Left ventricle myocardium superior (tissue), 1 donor: ENCODE results near the gene COL1A1. TPM values are rescaled to one million over a fixed set of nuclear protein-coding genes. Genes with fewer than 3 reads are reported as not detected.
A peak's percentile ranks its signal among the peaks of the same experiment; 100 is the strongest.

ENCODE experiments used
- ATAC-seq: fragments of 200-7000 bp; cut with Tn5 transposase; one replicate; pipeline ENCODE4 v1.9.1; 2020; ENCODE audit warnings: mild to moderate bottlenecking, moderate library complexity
- DNase-seq: peaks from one replicate; pipeline ENCODE4 v3.0.0-alpha.2; 2020
- intact Hi-C: fragments of 100-400 bp; cut with micrococcal nuclease; formaldehyde crosslinking; loops from one replicate; pipeline ENCODE4 v1.11.0; 2022
- total RNA-seq: library from RNA; stranded (reverse); fragmentation: NEBNext Ultra II Directional; extraction: Animal tissue kit (Norgen Biotek cat#: 25700); gene quantifications from one replicate; pipeline ENCODE4 v1.2.1, GENCODE V29; 2021
- donor health status: DM: no; HTN: yes; CAD: no; lungs with severe emphysema.

The COL1A1 gene
- total RNA-seq, 1 donor from 2014 or later: 26.8 TPM

DNA sequence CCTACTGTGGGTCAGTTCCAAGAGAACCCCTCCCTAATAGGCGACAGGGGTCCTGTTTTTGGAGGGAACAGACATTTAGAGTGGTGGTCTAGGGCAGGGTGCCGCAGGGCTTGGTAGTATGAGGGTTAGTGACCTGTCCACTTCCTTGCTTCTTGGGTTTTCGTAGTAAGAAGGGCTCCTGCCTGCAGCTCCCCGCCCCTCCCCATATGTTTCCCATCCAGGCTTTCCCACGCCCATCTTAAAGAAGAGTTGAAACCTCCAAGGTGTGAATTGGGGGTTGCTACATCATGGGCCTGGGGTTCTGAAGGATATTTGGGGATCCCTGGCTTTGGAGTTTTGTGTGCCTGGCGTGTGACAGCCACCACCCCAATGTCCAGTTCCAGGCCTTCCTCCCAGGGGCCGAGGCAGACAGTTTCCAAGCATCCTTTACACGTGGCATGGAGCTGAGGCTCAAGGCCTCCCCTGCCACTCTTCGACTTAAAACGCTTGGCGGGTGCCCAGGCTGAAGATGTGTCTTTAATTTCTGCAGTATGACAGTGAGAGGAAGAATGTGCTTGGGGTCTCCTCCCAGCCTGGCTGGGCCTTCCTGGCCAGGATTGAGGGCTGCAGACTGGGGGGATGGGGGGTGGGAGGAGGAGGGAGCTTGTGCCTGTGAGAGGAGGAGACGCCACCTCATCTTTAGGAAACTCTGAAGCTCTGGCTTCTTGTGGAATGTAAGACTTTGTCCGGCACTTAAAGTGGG lies 2.3 kb upstream of the COL1A1 start:
- ATAC-seq: no peak
- intact Hi-C loops: loop anchor here (5.0 kb wide), 1 partner anchor 69 kb away; the partner anchor contains the start of gene TMEM92
- DNase-seq: no peak

- ATAC-seq: no peak
- intact Hi-C loops: loop anchor here (5.0 kb wide), 1 partner anchor 69 kb away; the partner anchor contains the start of gene TMEM92
- DNase-seq: no peak
Measured at GRCh38 chr17:50203086-50203485, 1.7 kb upstream of the COL1A1 start.

DNA sequence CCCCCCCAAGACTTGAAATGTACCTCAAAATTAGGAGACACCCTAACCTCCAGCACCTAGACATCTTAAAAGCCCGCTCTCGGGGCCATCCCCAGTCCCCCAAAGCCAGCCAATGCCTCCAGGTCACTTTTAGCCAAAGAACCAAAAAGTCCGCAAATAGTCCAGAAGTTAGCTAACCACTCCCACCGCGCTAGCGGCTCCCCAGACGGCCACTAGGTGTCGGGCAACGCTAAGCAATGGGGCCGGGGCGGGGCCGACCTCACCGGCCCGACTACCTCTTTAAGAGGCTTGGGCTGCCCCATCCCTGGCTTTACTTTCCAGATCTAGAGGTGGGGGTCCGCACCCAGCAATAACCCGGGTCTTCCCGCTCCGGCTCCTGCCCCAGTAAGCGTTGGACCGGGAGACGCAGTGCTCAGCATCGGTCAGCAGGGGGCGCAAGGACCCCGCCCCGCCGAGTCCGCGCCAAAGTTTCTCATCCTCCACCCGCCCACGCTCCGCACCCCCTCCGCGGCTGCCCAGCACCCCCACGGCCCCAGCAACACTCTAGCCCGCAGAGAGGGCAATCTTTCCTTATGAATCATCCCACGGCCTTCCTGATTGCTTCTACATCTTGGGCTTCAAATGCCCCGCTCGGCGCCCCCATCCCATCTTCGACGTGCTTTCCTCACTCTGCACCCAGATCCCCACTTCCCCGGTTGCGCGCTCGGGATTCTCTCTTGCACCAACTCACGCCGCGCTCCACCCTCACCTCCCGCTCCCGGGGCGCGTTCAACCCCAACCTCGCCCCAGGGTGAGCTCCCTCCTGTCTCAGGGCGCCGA lies 765 bp downstream of the COL1A1 start:
- ATAC-seq (peak; percentile 83), DNase-seq (peak; percentile 93)
- intact Hi-C loops: loop anchor here (5.0 kb wide), 1 partner anchor 72 kb away; the partner anchor contains the start of gene TMEM92

DNA sequence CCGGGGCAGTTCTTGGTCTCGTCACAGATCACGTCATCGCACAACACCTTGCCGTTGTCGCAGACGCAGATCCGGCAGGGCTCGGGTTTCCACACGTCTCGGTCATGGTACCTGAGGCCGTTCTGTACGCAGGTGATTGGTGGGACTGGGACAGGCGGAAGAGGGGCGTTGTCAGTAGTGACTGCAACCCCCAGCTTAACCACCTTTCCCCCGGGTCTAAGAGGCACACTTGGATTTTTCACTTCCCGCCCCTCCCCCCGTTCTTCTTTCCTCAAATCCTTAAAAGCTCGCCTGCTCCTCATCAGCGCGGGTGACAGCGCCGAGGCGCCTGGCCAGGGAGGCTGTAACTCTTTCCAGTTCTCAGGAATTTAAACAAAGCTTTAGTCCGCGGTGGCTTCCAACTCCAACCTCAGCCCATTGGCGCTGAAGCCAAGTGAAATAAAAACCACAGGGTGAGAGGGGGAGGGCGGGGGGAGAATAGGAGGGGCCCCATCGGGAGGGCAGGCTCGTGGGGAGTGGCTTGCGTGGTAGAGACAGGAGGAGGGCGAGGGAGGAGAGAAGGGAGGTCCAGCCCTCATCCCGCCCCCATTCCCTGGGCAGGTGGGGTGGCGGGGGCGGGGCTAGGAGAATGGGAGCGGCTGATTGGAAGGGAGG lies 1.5 kb downstream of the COL1A1 start:
- ATAC-seq: peak; percentile 91
- peak; percentile 93 for DNase-seq
- intact Hi-C loops: loop anchor here (5.0 kb wide), 1 partner anchor 72 kb away; the partner anchor contains the start of gene TMEM92

GRCh38 chr17:50199211-50199802 lies 2.1 kb downstream of the COL1A1 start:
- intact Hi-C loops: no loop called here
- DNase-seq (peak; percentile 42), ATAC-seq (no peak)

- peak; percentile 69 for DNase-seq
- no peak for ATAC-seq
- intact Hi-C loops: no loop called here
Measured at GRCh38 chr17:50198026-50198669, 3.3 kb downstream of the COL1A1 start.

GRCh38 chr17:50196826-50197225 lies 4.6 kb downstream of the COL1A1 start:
- no peak for ATAC-seq
- DNase-seq: peak; percentile 16
- intact Hi-C loops: no loop called here

DNA sequence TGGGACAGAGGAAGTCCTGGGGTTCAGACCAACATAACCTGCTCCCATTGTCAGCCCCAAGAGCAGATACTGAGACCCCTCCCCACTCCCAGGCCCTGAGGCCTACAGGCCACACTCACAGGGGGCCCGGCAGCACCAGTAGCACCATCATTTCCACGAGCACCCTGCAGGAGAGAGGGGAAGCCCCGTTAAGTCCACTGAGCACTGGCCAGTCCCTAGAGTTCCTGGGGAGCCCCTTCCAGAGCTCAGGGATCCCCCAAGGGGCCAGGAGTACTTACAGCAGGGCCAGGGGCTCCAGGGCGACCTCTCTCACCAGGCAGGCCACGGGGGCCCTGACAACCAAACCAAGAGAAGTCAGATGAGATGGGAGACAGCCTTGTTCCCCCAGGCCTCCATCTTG lies 5.4 kb downstream of the COL1A1 start:
- ATAC-seq (no peak), DNase-seq (peak; percentile 18)
- intact Hi-C loops: no loop called here

DNA sequence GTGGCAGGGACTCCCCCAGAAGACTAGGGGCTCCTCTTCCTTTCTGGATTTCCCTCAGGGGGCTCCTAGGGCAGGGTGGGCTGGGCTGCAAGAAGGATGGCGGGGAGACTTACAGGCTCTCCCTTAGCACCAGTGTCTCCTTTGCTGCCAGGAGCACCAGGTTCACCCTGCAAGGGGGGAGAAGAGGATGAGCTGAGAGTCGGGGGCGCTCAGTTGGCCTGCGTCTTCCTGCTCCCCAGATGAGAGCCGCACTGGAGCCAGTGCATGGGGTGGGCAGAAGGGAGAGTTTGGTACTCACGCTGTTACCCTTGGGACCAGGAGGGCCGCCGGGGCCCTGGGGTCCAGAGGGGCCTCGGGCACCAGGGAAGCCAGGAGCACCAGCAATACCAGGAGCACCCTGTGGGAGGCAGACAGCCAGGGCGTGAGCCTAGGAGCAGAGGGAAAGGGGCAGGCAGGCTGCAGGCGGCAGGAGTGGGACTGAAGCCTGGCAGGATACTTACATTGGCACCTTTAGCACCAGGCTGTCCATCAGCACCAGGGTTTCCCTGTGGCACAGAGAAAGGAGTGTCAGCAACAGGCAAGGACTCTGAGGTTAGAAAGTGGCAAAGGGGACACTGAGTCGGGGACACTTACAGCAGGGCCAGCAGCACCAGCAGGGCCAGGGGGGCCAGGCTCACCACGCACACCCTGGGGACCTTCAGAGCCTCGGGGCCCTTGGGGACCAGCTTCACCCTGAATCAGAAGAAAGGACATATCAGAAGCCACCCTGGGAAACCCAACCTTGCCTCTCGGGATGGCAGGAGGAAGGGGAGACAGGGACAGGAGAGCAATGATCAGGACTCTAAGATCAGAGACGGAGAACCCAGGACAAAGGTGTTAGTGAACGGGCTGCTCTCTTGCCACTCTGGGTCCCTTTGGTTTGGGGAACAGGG lies 6.2 kb downstream of the COL1A1 start:
- intact Hi-C loops: no loop called here
- DNase-seq (peak; percentile 22), ATAC-seq (no peak)

- peak; percentile 25 for DNase-seq
- intact Hi-C loops: no loop called here
- ATAC-seq: no peak
Measured at GRCh38 chr17:50194140-50194933, 7.1 kb downstream of the COL1A1 start.

- no peak for ATAC-seq
- DNase-seq: no peak
- intact Hi-C loops: no loop called here
Measured at GRCh38 chr17:50192618-50193291, 8.7 kb downstream of the COL1A1 start.

- DNase-seq: no peak
- no peak for ATAC-seq
- intact Hi-C loops: no loop called here
Measured at GRCh38 chr17:50192144-50192617, 9.2 kb downstream of the COL1A1 start.

GRCh38 chr17:50191359-50192143 lies 9.9 kb downstream of the COL1A1 start:
- intact Hi-C loops: no loop called here
- ATAC-seq (no peak), DNase-seq (no peak)

DNA sequence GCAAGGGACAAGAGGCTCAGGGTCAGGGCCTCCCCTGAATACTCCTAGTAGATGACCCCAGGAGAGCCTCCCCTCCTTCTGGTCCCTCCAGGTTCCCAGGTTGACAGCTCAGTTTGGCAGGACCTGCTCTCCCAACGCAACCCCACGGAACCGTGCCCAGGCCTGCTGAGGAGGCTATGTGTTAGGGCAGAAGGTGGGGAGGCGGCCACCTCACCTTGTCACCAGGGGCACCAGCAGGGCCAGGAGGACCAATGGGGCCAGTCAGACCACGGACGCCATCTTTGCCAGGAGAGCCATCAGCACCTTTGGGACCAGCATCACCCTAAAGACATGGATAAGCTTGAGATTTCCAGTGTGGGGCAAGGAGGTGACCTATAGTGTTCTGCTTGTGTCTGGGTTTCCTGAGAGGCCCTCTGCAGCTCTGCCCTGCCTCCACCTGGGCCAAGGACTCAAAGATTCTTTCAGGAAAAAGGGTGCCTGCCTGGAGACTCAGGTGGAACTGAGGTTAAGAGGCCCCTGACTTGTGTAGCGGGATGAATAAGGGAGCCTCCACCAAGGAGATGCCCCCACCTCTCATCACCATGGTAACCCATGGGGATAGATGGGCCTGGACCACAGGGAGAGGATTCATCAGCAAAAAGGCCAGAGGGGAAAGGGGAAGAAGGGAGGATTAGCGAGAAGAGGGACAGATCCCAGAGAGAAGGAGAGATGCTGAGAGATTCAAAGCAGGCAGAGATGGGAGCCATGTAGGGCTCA lies 10.7 kb downstream of the COL1A1 start:
- DNase-seq (peak; percentile 26), ATAC-seq (no peak)
- intact Hi-C loops: no loop called here

GRCh38 chr17:50190293-50190602 lies 11.2 kb downstream of the COL1A1 start:
- DNase-seq (peak; percentile 20), ATAC-seq (no peak)
- intact Hi-C loops: no loop called here
